Loucy (cell line): ENCODE measurements around the gene ACP7.

Experiments used
- EZH2phosphoT487 ChIP-seq: fragments of 200-600 bp; IDR thresholded peaks from 2 replicates; pipeline ENCODE4 v1.6.1; 2018; ENCODE audit warnings: antibody characterized with exemption, mild to moderate bottlenecking, moderate library complexity, borderline replicate concordance
- TF ChIP-seq, protein P1 (sequence below): fragments of 200-600 bp; sonication (generic); conservative IDR thresholded peaks from 2 replicates; pipeline ENCODE4 v1.5.1; 2014; ENCODE audit warnings: mild to moderate bottlenecking, antibody characterized with exemption, low read length

DNA sequence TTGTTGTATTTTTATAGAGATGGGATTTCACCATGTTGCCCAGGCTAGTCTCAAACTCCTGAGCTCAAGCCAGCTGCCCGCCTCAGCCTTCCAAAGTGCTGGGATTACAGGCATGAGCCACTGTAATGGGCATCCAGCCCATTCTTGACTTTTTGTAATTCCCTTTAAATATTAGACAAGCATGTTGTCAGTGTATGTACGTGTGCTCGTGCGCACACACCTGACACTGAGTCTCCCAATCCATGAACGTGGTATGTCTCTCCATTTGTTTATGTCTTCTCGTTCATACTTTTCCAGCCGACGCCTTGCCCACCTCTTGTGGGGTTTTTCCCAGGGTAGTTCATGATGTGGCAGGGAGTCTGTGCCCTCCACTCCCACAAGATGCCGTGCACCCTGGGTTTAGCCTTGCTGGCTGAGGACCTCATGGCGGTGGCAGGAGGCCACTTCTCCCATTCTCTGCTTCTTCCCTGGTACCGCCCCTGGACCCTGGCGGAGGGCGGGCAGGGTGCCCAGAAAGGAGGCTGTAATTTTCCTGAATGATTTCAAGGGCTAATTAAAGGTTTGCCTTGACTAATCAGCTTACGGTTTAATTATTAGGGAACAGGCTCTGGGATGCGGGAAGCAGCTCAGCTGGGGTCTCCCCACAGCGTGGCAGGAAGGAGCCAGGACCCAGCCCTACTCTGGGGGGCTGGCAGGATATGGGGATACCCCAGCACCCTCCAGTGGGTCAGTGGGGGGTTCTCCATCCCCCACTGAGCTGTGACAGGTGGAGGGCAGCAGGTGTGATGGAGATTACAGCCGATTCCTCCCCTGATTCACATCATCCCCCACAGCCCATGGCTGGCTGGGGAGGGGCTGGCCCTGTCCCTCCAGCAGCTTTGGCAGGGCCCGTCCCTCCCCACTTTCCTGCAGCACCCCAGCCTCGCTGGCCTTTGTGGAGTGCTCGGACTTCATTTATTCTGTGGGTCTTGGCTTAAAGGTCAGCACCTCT lies 54.3 kb downstream of the ACP7 start:
- no peak for TF ChIP-seq EZH2phosphoT487
- TF ChIP-seq, protein P1, sequence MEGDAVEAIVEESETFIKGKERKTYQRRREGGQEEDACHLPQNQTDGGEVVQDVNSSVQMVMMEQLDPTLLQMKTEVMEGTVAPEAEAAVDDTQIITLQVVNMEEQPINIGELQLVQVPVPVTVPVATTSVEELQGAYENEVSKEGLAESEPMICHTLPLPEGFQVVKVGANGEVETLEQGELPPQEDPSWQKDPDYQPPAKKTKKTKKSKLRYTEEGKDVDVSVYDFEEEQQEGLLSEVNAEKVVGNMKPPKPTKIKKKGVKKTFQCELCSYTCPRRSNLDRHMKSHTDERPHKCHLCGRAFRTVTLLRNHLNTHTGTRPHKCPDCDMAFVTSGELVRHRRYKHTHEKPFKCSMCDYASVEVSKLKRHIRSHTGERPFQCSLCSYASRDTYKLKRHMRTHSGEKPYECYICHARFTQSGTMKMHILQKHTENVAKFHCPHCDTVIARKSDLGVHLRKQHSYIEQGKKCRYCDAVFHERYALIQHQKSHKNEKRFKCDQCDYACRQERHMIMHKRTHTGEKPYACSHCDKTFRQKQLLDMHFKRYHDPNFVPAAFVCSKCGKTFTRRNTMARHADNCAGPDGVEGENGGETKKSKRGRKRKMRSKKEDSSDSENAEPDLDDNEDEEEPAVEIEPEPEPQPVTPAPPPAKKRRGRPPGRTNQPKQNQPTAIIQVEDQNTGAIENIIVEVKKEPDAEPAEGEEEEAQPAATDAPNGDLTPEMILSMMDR: no peak
